ENCODE results near the gene UBE2L5.

The UBE2L5 gene

GRCh38 chr13:30422054-30422839 is at the start of gene UBE2L5:
Gene UBE2L5 (plus strand): TSS chr13:30422493. CDS start chr13:30427991, 5,498 bp downstream.
- DNase-seq, result peak; percentile 73

- DNase-seq, result peak; percentile 65
Observed at GRCh38 chr13:30373727-30374126, 48.6 kb upstream of the UBE2L5 start.

- no peak for DNase-seq
Observed at GRCh38 chr13:30375265-30375835, 46.9 kb upstream of the UBE2L5 start.

- DNase-seq, result peak; percentile 73
Observed at GRCh38 chr13:30376426-30377311, 45.6 kb upstream of the UBE2L5 start.

GRCh38 chr13:30377312-30377685 is 45.0 kb upstream of the UBE2L5 start:
- no peak for DNase-seq

GRCh38 chr13:30378191-30378590 is 44.1 kb upstream of the UBE2L5 start:
- DNase-seq, result no peak

GRCh38 chr13:30381049-30381448 is 41.2 kb upstream of the UBE2L5 start:
- no peak for DNase-seq

- DNase-seq, result no peak
Observed at GRCh38 chr13:30382836-30383525, 39.3 kb upstream of the UBE2L5 start.

- DNase-seq, result no peak
Observed at GRCh38 chr13:30388406-30389283, 33.6 kb upstream of the UBE2L5 start.

GRCh38 chr13:30391956-30392680 is 30.2 kb upstream of the UBE2L5 start:
- DNase-seq, result no peak

GRCh38 chr13:30392681-30393045 is 29.6 kb upstream of the UBE2L5 start:
- DNase-seq, result no peak

GRCh38 chr13:30394751-30395191 is 27.5 kb upstream of the UBE2L5 start:
- peak; percentile 56 for DNase-seq

GRCh38 chr13:30395192-30396158 is 26.8 kb upstream of the UBE2L5 start:
- peak; percentile 79 for DNase-seq

- DNase-seq, result peak; percentile 23
Observed at GRCh38 chr13:30396434-30397075, 25.7 kb upstream of the UBE2L5 start.

- DNase-seq, result no peak
Observed at GRCh38 chr13:30398601-30399072, 23.7 kb upstream of the UBE2L5 start.

GRCh38 chr13:30400376-30400775 is 21.9 kb upstream of the UBE2L5 start:
- DNase-seq, result no peak

GRCh38 chr13:30401347-30401746 is 20.9 kb upstream of the UBE2L5 start:
- DNase-seq, result no peak

GRCh38 chr13:30403456-30403855 is 18.8 kb upstream of the UBE2L5 start:
- DNase-seq, result no peak

GRCh38 chr13:30404207-30404606 is 18.1 kb upstream of the UBE2L5 start:
- no peak for DNase-seq

Measured in CD4-positive, alpha-beta T cell treated with Interleukin-21 for 1 hour (primary cell).